A673 (cell line): ENCODE data around the gene OSBPL3. TPM values are rescaled to one million over a fixed set of nuclear protein-coding genes. Genes with fewer than 3 reads are reported as not detected.

ENCODE experiments used
- BruUV-seq: library from RNA; stranded (reverse); fragments of 400-500 nt; replicated peaks from 2 replicates; lab custom pipeline; 2021; lab: Mats Ljungman, UMichigan
- CTCF ChIA-PET: fragments of 300-600 bp; sonication (Branson Sonifier 250); formaldehyde crosslinking; loops from one replicate; lab custom pipeline; 2022; ENCODE audit warnings: antibody characterized with exemption; lab: Charles Lee
- POLR2A ChIA-PET: fragments of 300-600 bp; sonication (Branson Sonifier 250); formaldehyde crosslinking; loops from one replicate; lab custom pipeline; 2022; ENCODE audit warnings: antibody characterized with exemption; ENCODE audit not compliant: low non-redundant PET; lab: Charles Lee
- DNase-seq: peaks from one replicate; pipeline ENCODE4 v3.0.0-alpha.2; 2015; ENCODE audit warnings: low spot score
- H3K27ac ChIP-seq: fragments of 200-600 bp; sonication (generic); 2 replicates; pipeline ENCODE4 v1.5.1; 2016; ENCODE audit warnings: mixed run types, low read depth, mild to moderate bottlenecking, mixed read lengths, antibody characterized with exemption, low read length; ENCODE audit not compliant: poor library complexity, severe bottlenecking
- H3K27me3 ChIP-seq: fragments of 200-600 bp; sonication (generic); replicated peaks from 2 replicates; pipeline ENCODE4 v1.6.1; 2017; ENCODE audit warnings: mixed run types, low read depth, mild to moderate bottlenecking, mixed read lengths, antibody characterized with exemption, low read length; ENCODE audit not compliant: insufficient read depth, poor library complexity
- H3K36me3 ChIP-seq: fragments of 200-600 bp; sonication (generic); 2 replicates; pipeline ENCODE4 v1.6.1; 2016; ENCODE audit warnings: mixed run types, mild to moderate bottlenecking, mixed read lengths, antibody characterized with exemption, low read length; ENCODE audit not compliant: insufficient read depth, poor library complexity, severe bottlenecking
- H3K4me1 ChIP-seq: fragments of 200-600 bp; sonication (generic); 2 replicates; pipeline ENCODE4 v1.6.1; 2017; ENCODE audit warnings: mixed run types, mild to moderate bottlenecking, mixed read lengths, antibody characterized with exemption, low read length; ENCODE audit not compliant: insufficient read depth, poor library complexity, severe bottlenecking
- H3K4me3 ChIP-seq: fragments of 200-600 bp; sonication (generic); 2 replicates; pipeline ENCODE4 v1.5.1; 2016; ENCODE audit warnings: low read depth, mixed run types, mild to moderate bottlenecking, mixed read lengths, low read length; ENCODE audit not compliant: poor library complexity, severe bottlenecking
- H3K9me3 ChIP-seq: fragments of 200-600 bp; sonication (generic); 2 replicates; pipeline ENCODE4 v1.6.1; 2016; ENCODE audit warnings: mixed run types, low read depth, mild to moderate bottlenecking, mixed read lengths, antibody characterized with exemption, low read length; ENCODE audit not compliant: poor library complexity, severe bottlenecking
- CTCF ChIP-seq: fragments of 300-800, 200-600 bp; sonication (generic); conservative IDR thresholded peaks from 2 replicates; pipeline ENCODE4 v1.5.1; 2017; ENCODE audit warnings: low read depth, mild to moderate bottlenecking, antibody characterized with exemption, low read length, moderate library complexity, mixed read lengths
- EZH2 ChIP-seq: fragments of 200-600 bp; sonication (generic); IDR thresholded peaks from 2 replicates; pipeline ENCODE4 v1.6.1; 2017; ENCODE audit warnings: borderline replicate concordance, low read depth, mild to moderate bottlenecking, mixed read lengths, antibody characterized with exemption, low read length; ENCODE audit not compliant: poor library complexity, severe bottlenecking
- intact Hi-C: fragments of 100-400 bp; cut with micrococcal nuclease; formaldehyde crosslinking; loops from one replicate; pipeline ENCODE4 v1.10.0; 2022; ENCODE audit not compliant: unreplicated experiment
- total RNA-seq: library from RNA; stranded (reverse); gene quantifications from 2 replicates; pipeline ENCODE4 v1.2.3, GENCODE V29; 2021

Gene OSBPL3
- total RNA-seq, 1 experiment from 2014 or later = 21.4 TPM

- ChIA-PET CTCF (no interaction called here), POLR2A (no interaction called here)
- BruUV-seq = no TSS peak
- H3K4me3 ChIP-seq = no peak overlapping the region
- intact Hi-C loops = no loop called here
- TF ChIP-seq CTCF (no peak), EZH2 (no peak)
- H3K27me3 ChIP-seq = no peaks in the 10 kb centered on the region
- no peak overlapping the region for H3K27ac ChIP-seq
- H3K4me1 ChIP-seq = no peaks in the 10 kb centered on the region
- H3K36me3 ChIP-seq = no peaks in the 10 kb centered on the region
- DNase-seq = peak; percentile 37
- H3K9me3 ChIP-seq = no peaks in the 10 kb centered on the region
Observed at GRCh38 chr7:25028370-25029021, 48.5 kb upstream of the OSBPL3 start.

GRCh38 chr7:25026156-25026555 is 46.2 kb upstream of the OSBPL3 start:
- intact Hi-C loops = no loop called here
- no peak overlapping the region for H3K4me3 ChIP-seq
- no peaks in the 10 kb centered on the region for H3K36me3 ChIP-seq
- H3K27me3 ChIP-seq = no peaks in the 10 kb centered on the region
- BruUV-seq = no TSS peak
- CTCF ChIA-PET = no interaction called here
- no peaks in the 10 kb centered on the region for H3K9me3 ChIP-seq
- no peak for TF ChIP-seq EZH2
- no peak for TF ChIP-seq CTCF
- POLR2A ChIA-PET = no interaction called here
- H3K4me1 ChIP-seq = no peaks in the 10 kb centered on the region
- H3K27ac ChIP-seq = no peak overlapping the region
- DNase-seq = no peak

- BruUV-seq = no TSS peak
- intact Hi-C loops = no loop called here
- no peaks in the 10 kb centered on the region for H3K4me1 ChIP-seq
- DNase-seq = no peak
- ChIA-PET CTCF (interaction anchor here (0.6 kb wide), 1 partner anchor 902 kb away, joined by 3 read pairs; no protein-coding TSS in a partner anchor), POLR2A (no interaction called here)
- no peak overlapping the region for H3K27ac ChIP-seq
- TF ChIP-seq EZH2 (no peak), CTCF (no peak)
- no peaks in the 10 kb centered on the region for H3K36me3 ChIP-seq
- H3K9me3 ChIP-seq = no peaks in the 10 kb centered on the region
- no peaks in the 10 kb centered on the region for H3K27me3 ChIP-seq
- no peak overlapping the region for H3K4me3 ChIP-seq
Observed at GRCh38 chr7:25025218-25025671, 45.3 kb upstream of the OSBPL3 start.
